HepG2 (cell line): Measurements from ENCODE around the gene UTS2R. TPM values are rescaled to one million over a fixed set of nuclear protein-coding genes. Genes with fewer than 3 reads are reported as not detected.
A peak's percentile ranks its signal among the peaks of the same experiment; 100 is the strongest.

Source experiments
- ATF7-NPFF ChIP-seq: sonication (generic); formaldehyde crosslinking; IDR thresholded peaks from 2 replicates; pipeline ENCODE4 v1.8.1; 2023; ENCODE audit warnings: mild to moderate bottlenecking, low read depth, missing genetic modification reagents, moderate library complexity
- ATRX ChIP-seq: sonication (generic); formaldehyde crosslinking; IDR thresholded peaks from 2 replicates; pipeline ENCODE4 v1.4.0; 2020; ENCODE audit warnings: missing genetic modification reagents, borderline replicate concordance
- CBX2 ChIP-seq, 2 experiments: fragments of 200-600 bp in 1 of 2; sonication (generic); formaldehyde crosslinking in 1 of 2; IDR thresholded peaks; 2 replicates each; pipeline versions ENCODE4 v1.7.0 to v1.8.1; 2018 to 2022; ENCODE audit warnings: low read depth in 2 of 2, low read length in 1 of 2, mild to moderate bottlenecking in 1 of 2, missing genetic modification reagents in 1 of 2
- FIP1L1 ChIP-seq: fragments of 200-400 bp; formaldehyde crosslinking; IDR thresholded peaks from 2 replicates; pipeline ENCODE4 v1.6.1; 2018; ENCODE audit warnings: low read depth, mild to moderate bottlenecking, low read length, moderate library complexity, borderline replicate concordance; ENCODE audit not compliant: insufficient read depth
- RARA ChIP-seq: IDR thresholded peaks from 2 replicates; pipeline ENCODE4 v1.6.1; 2016; ENCODE audit warnings: missing genetic modification reagents, missing compliant biosample characterization
- REL ChIP-seq: sonication (generic); formaldehyde crosslinking; conservative IDR thresholded peaks from 2 replicates; pipeline ENCODE4 v1.8.0; 2022; ENCODE audit warnings: mild to moderate bottlenecking, missing genetic modification reagents, moderate library complexity
- SP1 ChIP-seq, 2 experiments: fragments of 450-650 bp in 1 of 2; sonication (generic) in 1 of 2; formaldehyde crosslinking in 1 of 2; IDR thresholded peaks; 2 replicates each; pipeline versions ENCODE4 v1.4.0 to v1.6.1; 2016 to 2020; ENCODE audit warnings: missing genetic modification reagents in 1 of 2
- YY1 ChIP-seq: IDR thresholded peaks from 2 replicates; pipeline ENCODE4 v1.6.1; 2011; ENCODE audit warnings: low read length, low read depth, moderate library complexity, mild to moderate bottlenecking; ENCODE audit not compliant: insufficient read depth, insufficient replicate concordance
- ZKSCAN8 ChIP-seq: IDR thresholded peaks from 2 replicates; pipeline ENCODE4 v1.6.1; 2016; ENCODE audit warnings: borderline replicate concordance, missing genetic modification reagents, missing compliant biosample characterization
- ZNF264 ChIP-seq: sonication (generic); formaldehyde crosslinking; IDR thresholded peaks from 2 replicates; pipeline ENCODE4 v1.4.0; 2020; ENCODE audit warnings: missing genetic modification reagents
- ZNF343 ChIP-seq: sonication (generic); formaldehyde crosslinking; IDR thresholded peaks from 2 replicates; pipeline ENCODE4 v1.4.0; 2020; ENCODE audit warnings: mild to moderate bottlenecking, missing genetic modification reagents
- ZNF446 ChIP-seq: sonication (generic); formaldehyde crosslinking; IDR thresholded peaks from 2 replicates; pipeline ENCODE4 v1.5.0; 2020; ENCODE audit warnings: mild to moderate bottlenecking, missing genetic modification reagents
- ZNF468 ChIP-seq: sonication (generic); formaldehyde crosslinking; IDR thresholded peaks from 2 replicates; pipeline ENCODE4 v1.8.0; 2022; ENCODE audit warnings: mild to moderate bottlenecking, moderate library complexity, missing genetic modification reagents
- ZNF589 ChIP-seq: sonication (generic); formaldehyde crosslinking; conservative IDR thresholded peaks from 2 replicates; pipeline ENCODE4 v1.8.0; 2022; ENCODE audit warnings: mild to moderate bottlenecking, moderate library complexity, missing genetic modification reagents
- ZNF792 ChIP-seq: IDR thresholded peaks from 2 replicates; pipeline ENCODE4 v1.6.1; 2016
- ZNF839 ChIP-seq: sonication (generic); formaldehyde crosslinking; IDR thresholded peaks from 2 replicates; pipeline ENCODE4 v1.4.0; 2020; ENCODE audit warnings: missing genetic modification reagents, mild to moderate bottlenecking, borderline replicate concordance
- polyA plus RNA-seq, 8 experiments: library from polyadenylated mRNA; depleted of rRNA in 3 of 8; stranded (reverse) in 7 of 8; unstranded in 1 of 8; fragments of >200 nt; fragmentation: Illumina TruSeq in 4 of 8; extraction: Trizol in 4 of 8; gene quantifications; 2 replicates each; pipeline versions ENCODE4 v1.2.1 to v1.2.3, GENCODE V29; 2011 to 2016; ENCODE audit warnings: low read depth in 4 of 8, missing spikeins in 1 of 8, mixed read lengths in 1 of 8; ENCODE audit not compliant: insufficient read depth in 1 of 8
- total RNA-seq, 5 experiments: library from RNA; depleted of rRNA; stranded (reverse); fragments of >200 nt; fragmentation: Illumina TruSeq; extraction: Trizol; gene quantifications; 2 replicates each; pipeline ENCODE4 v1.2.3, GENCODE V29; 2016; ENCODE audit warnings: low read depth in 1 of 5
- TF ChIP-seq, protein P1 (sequence below): sonication (generic); formaldehyde crosslinking; IDR thresholded peaks from 2 replicates; pipeline ENCODE4 v1.5.1; 2020; ENCODE audit warnings: mild to moderate bottlenecking, missing genetic modification reagents, moderate library complexity
- TF ChIP-seq, protein P2 (sequence below): IDR thresholded peaks from 2 replicates; pipeline ENCODE4 v1.6.1; 2016; ENCODE audit warnings: low read depth
- TF ChIP-seq, protein P3 (sequence below): sonication (generic); formaldehyde crosslinking; IDR thresholded peaks from 2 replicates; pipeline ENCODE4 v1.5.0; 2020; ENCODE audit warnings: missing genetic modification reagents
- TF ChIP-seq, protein P4 (sequence below): sonication (generic); formaldehyde crosslinking; IDR thresholded peaks from 2 replicates; pipeline ENCODE4 v1.4.0; 2020; ENCODE audit warnings: mild to moderate bottlenecking, missing genetic modification reagents, borderline replicate concordance
- TF ChIP-seq, protein P5 (sequence below): sonication (generic); formaldehyde crosslinking; IDR thresholded peaks from 2 replicates; pipeline ENCODE4 v1.5.1; 2020; ENCODE audit warnings: missing genetic modification reagents, mild to moderate bottlenecking, borderline replicate concordance

UTS2R gene
- total and polyA plus RNA-seq, 2 of the 13 experiments (the other 11 are each of a cell fraction or from before 2014, with no cell fraction given): 0.13 to 0.15 TPM

DNA sequence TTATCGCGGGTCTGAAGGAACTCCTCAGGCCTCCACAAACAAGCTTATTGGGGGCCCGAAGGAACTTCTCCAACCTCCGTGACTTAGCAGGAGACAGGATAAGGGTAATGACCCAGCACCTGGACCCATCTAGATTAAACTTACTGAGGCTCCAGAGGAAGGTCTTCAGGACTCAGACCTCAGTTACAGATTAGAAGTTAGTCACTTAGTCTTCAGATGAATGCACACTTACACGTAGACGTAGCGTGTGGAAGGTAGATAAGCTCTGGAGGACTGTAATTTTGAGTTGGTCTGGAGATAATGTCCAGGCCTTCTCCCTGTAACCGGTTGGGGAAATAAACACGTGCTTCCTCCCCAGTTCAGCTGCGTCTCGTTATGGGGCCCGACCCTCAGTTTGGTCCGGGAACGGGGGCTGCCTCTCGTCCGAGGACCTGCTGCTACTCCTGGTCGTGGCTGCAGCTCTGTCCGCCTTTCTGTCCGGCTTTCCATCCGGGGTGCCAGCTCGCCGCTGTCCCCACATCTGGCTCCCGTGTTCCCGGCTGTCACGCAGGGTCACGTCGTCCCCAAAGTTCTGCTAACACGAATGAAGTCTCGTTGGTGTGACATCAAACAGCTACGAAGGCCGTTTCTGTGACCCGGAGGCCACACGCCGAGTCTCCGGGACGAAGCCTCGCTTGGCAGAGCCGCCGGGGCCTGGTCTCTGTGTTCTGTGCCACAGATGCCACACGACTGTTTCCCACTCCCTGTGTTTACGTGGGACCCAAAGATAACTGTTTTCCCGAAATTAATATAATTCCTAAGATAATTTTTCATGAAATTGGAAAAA is 26.2 kb upstream of the UTS2R start (continued):
- TF ChIP-seq, protein P1, sequence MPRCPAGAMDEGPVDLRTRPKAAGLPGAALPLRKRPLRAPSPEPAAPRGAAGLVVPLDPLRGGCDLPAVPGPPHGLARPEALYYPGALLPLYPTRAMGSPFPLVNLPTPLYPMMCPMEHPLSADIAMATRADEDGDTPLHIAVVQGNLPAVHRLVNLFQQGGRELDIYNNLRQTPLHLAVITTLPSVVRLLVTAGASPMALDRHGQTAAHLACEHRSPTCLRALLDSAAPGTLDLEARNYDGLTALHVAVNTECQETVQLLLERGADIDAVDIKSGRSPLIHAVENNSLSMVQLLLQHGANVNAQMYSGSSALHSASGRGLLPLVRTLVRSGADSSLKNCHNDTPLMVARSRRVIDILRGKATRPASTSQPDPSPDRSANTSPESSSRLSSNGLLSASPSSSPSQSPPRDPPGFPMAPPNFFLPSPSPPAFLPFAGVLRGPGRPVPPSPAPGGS (CRISPR knock-in tag): no peak; the same call in 1 of the 2 replicates
- TF ChIP-seq, protein P2, sequence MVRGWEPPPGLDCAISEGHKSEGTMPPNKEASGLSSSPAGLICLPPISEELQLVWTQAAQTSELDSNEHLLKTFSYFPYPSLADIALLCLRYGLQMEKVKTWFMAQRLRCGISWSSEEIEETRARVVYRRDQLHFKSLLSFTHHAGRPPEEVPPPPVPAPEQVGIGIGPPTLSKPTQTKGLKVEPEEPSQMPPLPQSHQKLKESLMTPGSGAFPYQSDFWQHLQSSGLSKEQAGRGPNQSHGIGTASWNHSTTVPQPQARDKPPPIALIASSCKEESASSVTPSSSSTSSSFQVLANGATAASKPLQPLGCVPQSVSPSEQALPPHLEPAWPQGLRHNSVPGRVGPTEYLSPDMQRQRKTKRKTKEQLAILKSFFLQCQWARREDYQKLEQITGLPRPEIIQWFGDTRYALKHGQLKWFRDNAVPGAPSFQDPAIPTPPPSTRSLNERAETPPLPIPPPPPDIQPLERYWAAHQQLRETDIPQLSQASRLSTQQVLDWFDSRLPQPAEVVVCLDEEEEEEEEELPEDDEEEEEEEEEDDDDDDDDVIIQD (CRISPR knock-in tag): no peak
- TF ChIP-seq, protein P3, sequence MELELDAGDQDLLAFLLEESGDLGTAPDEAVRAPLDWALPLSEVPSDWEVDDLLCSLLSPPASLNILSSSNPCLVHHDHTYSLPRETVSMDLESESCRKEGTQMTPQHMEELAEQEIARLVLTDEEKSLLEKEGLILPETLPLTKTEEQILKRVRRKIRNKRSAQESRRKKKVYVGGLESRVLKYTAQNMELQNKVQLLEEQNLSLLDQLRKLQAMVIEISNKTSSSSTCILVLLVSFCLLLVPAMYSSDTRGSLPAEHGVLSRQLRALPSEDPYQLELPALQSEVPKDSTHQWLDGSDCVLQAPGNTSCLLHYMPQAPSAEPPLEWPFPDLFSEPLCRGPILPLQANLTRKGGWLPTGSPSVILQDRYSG (CRISPR knock-in tag): no peak
- TF ChIP-seq, protein P4, sequence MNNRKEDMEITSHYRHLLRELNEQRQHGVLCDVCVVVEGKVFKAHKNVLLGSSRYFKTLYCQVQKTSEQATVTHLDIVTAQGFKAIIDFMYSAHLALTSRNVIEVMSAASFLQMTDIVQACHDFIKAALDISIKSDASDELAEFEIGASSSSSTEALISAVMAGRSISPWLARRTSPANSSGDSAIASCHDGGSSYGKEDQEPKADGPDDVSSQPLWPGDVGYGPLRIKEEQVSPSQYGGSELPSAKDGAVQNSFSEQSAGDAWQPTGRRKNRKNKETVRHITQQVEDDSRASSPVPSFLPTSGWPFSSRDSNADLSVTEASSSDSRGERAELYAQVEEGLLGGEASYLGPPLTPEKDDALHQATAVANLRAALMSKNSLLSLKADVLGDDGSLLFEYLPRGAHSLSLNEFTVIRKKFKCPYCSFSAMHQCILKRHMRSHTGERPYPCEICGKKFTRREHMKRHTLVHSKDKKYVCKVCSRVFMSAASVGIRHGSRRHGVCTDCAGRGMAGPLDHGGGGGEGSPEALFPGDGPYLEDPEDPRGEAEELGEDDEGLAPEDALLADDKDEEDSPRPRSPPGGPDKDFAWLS (CRISPR knock-in tag): peak; percentile 69; the same call in 1 of the 2 replicates
- no peak for TF ChIP-seq YY1
- TF ChIP-seq REL (CRISPR knock-in tag): no peak
- no peak for TF ChIP-seq CBX2 (IDR thresholded peaks at IDR 0.05; ENCODE audit: low read depth, low read length)
- TF ChIP-seq CBX2 (CRISPR knock-in tag; IDR thresholded peaks at IDR 0.05; ENCODE audit: low read depth): no peak
- no peak for TF ChIP-seq ATF7-NPFF (CRISPR knock-in tag)
- no peak for TF ChIP-seq ZNF446 (CRISPR knock-in tag)
- no peak for TF ChIP-seq ZNF839 (CRISPR knock-in tag)
- no peak for TF ChIP-seq ZNF343 (CRISPR knock-in tag)
- no peak for TF ChIP-seq ZNF589 (CRISPR knock-in tag)
- no peak for TF ChIP-seq ZNF468 (CRISPR knock-in tag)
- TF ChIP-seq SP1 (IDR thresholded peaks at IDR 0.05): no peak
- 0 out of 2 replicates have a peak, but pooled peaks have one; percentile 5 for TF ChIP-seq SP1 (CRISPR knock-in tag; IDR thresholded peaks at IDR 0.05)
- no peak for TF ChIP-seq RARA (CRISPR knock-in tag)
- TF ChIP-seq, protein P5, sequence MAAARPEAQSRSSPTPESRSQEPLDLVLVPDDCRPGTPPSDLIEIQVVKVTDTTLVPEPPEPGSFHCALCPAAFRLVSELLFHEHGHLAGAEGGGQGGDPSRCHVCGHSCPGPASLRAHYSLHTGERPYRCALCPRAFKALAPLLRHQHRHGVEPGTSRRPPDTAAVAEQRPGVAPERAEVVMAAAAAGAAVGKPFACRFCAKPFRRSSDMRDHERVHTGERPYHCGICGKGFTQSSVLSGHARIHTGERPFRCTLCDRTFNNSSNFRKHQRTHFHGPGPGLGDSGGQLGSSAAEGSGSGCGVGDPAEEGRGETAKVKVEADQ: 0 out of 2 replicates have a peak, but pooled peaks have one; percentile 23
- no peak for TF ChIP-seq ZNF792 (CRISPR knock-in tag)
- no peak for TF ChIP-seq ZNF264 (CRISPR knock-in tag)
- TF ChIP-seq ATRX: no peak
- TF ChIP-seq FIP1L1: no peak
- TF ChIP-seq ZKSCAN8: no peak
